ENCODE data around the gene MEGF6.

Gene MEGF6

DNA sequence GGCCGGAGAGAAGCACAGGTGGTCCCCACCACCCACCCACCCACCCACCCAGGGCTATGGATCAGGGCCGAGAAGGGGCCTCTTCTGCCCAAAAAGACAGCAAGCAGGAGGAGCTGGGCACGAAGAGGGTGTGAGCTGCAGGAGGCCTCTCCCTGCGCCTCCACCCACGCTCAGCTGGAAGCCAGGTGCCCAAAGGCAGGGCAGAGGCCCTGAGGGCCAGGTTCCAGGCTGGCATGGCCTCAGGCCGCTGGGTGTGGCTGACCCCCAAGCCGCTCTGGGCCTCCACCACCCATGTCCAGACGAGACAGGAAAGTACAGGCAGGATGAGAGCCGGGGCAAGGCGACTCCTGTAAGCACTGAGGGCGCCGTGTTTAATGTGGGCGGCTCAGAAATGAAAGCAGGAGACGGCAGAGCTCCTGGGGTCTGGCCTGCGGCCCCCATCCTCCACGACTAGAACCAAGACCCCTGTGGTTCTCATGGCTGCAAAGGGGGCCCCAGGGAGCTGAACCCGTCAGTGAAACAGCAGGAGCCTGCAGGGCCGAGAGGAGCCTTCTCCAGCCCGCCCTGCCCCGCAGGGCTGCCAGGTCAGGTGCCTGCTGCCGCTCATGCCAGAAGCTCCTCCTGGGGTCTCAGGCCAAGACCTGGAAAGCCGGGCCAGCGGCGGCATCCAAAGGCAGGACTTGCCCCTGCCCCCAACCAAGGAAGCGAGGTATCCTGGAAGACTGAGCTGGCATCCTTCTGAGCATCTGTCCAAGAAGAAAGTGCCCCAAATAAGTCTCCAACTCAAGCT is 56.0 kb downstream of the MEGF6 start:
- Histone ChIP-seq H3K4me2 (ENCODE audit: low read length) (no peak overlapping the region), H3K79me2 (no peaks in the 10 kb centered on the region), H3K9me3 (ENCODE audit: control insufficient read depth, low read length) (no peaks in the 10 kb centered on the region), H3K4me3 (ENCODE audit: low read depth, low read length) (no peak overlapping the region), H3K27me3 (ENCODE audit: control insufficient read depth, insufficient read depth, low read length) (no peaks in the 10 kb centered on the region), H3K36me3 (ENCODE audit: control insufficient read depth, insufficient read depth, low read length) (no peaks in the 10 kb centered on the region), H3K27ac (no peak overlapping the region), H3K9ac (no peak overlapping the region), H2AFZ (no peak overlapping the region), H3K4me1 (no peaks in the 10 kb centered on the region)
- TF ChIP-seq, protein P1, sequence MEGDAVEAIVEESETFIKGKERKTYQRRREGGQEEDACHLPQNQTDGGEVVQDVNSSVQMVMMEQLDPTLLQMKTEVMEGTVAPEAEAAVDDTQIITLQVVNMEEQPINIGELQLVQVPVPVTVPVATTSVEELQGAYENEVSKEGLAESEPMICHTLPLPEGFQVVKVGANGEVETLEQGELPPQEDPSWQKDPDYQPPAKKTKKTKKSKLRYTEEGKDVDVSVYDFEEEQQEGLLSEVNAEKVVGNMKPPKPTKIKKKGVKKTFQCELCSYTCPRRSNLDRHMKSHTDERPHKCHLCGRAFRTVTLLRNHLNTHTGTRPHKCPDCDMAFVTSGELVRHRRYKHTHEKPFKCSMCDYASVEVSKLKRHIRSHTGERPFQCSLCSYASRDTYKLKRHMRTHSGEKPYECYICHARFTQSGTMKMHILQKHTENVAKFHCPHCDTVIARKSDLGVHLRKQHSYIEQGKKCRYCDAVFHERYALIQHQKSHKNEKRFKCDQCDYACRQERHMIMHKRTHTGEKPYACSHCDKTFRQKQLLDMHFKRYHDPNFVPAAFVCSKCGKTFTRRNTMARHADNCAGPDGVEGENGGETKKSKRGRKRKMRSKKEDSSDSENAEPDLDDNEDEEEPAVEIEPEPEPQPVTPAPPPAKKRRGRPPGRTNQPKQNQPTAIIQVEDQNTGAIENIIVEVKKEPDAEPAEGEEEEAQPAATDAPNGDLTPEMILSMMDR (IDR thresholded peaks at IDR 0.05): no peak

DNA sequence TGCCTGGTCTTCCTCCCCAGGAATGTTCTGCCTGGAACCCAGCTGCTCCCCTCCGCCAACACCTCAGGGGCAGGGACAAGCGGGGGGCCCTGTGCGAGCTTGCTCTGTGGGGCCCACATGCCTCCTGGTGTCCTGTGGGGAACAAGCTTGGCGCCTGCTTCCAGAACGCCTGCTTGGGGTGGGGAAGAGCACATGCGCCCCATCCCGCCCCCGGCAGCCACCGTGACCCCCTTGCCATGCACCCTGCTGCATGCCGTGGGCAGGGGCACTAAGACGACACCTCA is 57.4 kb downstream of the MEGF6 start:
- H3K79me2 ChIP-seq: no peaks in the 10 kb centered on the region
- H3K27me3 ChIP-seq (ENCODE audit: control insufficient read depth, insufficient read depth, low read length): no peaks in the 10 kb centered on the region
- TF ChIP-seq, protein P1 (IDR thresholded peaks at IDR 0.05): no peak
- H3K9ac ChIP-seq: no peak overlapping the region
- no peak overlapping the region for H3K27ac ChIP-seq
- H3K36me3 ChIP-seq (ENCODE audit: control insufficient read depth, insufficient read depth, low read length): no peaks in the 10 kb centered on the region
- H3K4me3 ChIP-seq (ENCODE audit: low read depth, low read length): no peak overlapping the region
- H3K4me1 ChIP-seq: no peaks in the 10 kb centered on the region
- no peaks in the 10 kb centered on the region for H3K9me3 ChIP-seq (ENCODE audit: control insufficient read depth, low read length)
- H3K4me2 ChIP-seq (ENCODE audit: low read length): no peak overlapping the region
- H2AFZ ChIP-seq: no peak overlapping the region

DNA sequence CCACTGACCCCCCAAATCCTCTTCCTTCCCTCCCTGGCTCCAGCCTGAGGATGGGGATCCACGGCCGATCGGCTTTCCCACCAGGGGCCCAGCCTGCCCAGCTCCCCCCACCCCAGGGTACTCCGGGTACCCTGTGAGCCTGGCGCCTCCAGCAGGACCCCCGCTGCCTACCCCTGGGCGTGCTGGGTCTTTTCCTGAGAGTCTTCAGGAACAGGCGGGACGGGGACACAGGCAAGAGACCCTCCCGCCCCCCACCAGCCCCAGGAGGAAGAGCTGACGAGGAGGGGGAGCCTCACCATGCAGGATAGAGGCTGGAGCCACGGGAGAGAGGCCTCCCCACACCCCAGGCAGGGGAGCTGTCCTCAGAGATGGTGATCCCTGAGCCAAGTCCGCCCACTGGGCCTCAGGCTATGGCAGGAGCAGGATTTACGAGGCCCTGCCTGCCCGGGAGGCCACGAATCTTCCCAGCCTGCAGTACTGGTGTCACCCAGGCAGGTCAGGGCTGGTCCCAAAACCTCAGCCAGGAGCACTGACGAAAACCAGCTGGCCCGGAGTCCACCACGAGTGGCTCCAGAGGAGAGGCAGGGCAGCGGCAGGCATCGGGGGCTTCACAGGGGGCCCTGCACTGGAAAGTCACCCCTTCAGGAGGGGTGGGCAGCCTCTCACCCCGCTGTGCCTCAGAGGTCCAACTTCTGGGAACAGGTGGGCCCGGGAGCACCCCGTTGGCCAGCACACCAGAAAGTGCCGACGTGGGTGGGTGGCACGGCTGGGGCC is 58.0 kb downstream of the MEGF6 start:
- Histone ChIP-seq H3K4me1 (no peaks in the 10 kb centered on the region), H3K27me3 (ENCODE audit: control insufficient read depth, insufficient read depth, low read length) (no peaks in the 10 kb centered on the region), H3K79me2 (no peaks in the 10 kb centered on the region), H3K9me3 (ENCODE audit: control insufficient read depth, low read length) (no peaks in the 10 kb centered on the region), H3K4me2 (ENCODE audit: low read length) (no peak overlapping the region), H3K4me3 (ENCODE audit: low read depth, low read length) (no peak overlapping the region), H3K36me3 (ENCODE audit: control insufficient read depth, insufficient read depth, low read length) (no peaks in the 10 kb centered on the region), H3K27ac (no peak overlapping the region), H3K9ac (no peak overlapping the region), H2AFZ (no peak overlapping the region)
- TF ChIP-seq, protein P1 (IDR thresholded peaks at IDR 0.05): no peak

DNA sequence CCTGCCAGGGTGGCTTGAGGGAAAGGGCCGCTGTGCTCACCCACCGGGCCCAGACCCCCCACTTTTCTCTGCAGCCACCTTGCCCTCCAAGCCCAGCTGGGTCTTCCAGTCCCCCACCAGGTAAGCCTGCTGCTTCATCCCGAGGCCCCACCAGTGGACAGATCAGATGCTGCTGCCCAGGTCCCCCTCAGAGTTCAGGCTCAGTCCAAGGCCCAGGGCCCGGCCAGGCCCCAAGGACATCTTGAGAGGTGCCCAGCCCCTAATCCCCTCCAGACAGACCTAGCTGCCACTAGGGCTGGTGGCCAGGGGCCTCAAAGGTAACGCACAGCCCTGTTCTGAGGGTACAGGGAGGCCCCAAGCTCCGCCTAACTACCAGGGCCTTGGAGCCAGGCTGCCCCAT is 58.6 kb downstream of the MEGF6 start:
- H3K4me2 ChIP-seq (ENCODE audit: low read length): no peak overlapping the region
- no peaks in the 10 kb centered on the region for H3K9me3 ChIP-seq (ENCODE audit: control insufficient read depth, low read length)
- H3K79me2 ChIP-seq: no peaks in the 10 kb centered on the region
- H3K27ac ChIP-seq: no peak overlapping the region
- no peaks in the 10 kb centered on the region for H3K27me3 ChIP-seq (ENCODE audit: control insufficient read depth, insufficient read depth, low read length)
- no peak overlapping the region for H3K4me3 ChIP-seq (ENCODE audit: low read depth, low read length)
- no peaks in the 10 kb centered on the region for H3K36me3 ChIP-seq (ENCODE audit: control insufficient read depth, insufficient read depth, low read length)
- no peaks in the 10 kb centered on the region for H3K4me1 ChIP-seq
- no peak overlapping the region for H3K9ac ChIP-seq
- H2AFZ ChIP-seq: no peak overlapping the region
- TF ChIP-seq, protein P1 (IDR thresholded peaks at IDR 0.05): no peak

Measured in parathyroid adenoma (tissue), 2 donors.